Vagina (tissue), 2 donors: ENCODE measurements around the gene NUDT16L1.

Experiments
- POLR2A ChIP-seq, 2 donors: fragments of 450-650 bp; IDR thresholded peaks; one replicate each; pipeline ENCODE4 v1.6.1; 2017; ENCODE audit warnings: antibody characterized with exemption in 2 of 2, mild to moderate bottlenecking in 2 of 2, moderate library complexity in 2 of 2
- TF ChIP-seq, protein P1 (sequence below), 3 experiments: fragments of 450-650 bp in 2 of 3; fragments of 200-600 bp in 1 of 3; sonication (generic) in 1 of 3; IDR thresholded peaks; one replicate each; pipeline ENCODE4 v1.5.1; 2017 to 2019; ENCODE audit warnings: antibody characterized with exemption in 3 of 3, mild to moderate bottlenecking in 2 of 3, moderate library complexity in 2 of 3

DNA sequence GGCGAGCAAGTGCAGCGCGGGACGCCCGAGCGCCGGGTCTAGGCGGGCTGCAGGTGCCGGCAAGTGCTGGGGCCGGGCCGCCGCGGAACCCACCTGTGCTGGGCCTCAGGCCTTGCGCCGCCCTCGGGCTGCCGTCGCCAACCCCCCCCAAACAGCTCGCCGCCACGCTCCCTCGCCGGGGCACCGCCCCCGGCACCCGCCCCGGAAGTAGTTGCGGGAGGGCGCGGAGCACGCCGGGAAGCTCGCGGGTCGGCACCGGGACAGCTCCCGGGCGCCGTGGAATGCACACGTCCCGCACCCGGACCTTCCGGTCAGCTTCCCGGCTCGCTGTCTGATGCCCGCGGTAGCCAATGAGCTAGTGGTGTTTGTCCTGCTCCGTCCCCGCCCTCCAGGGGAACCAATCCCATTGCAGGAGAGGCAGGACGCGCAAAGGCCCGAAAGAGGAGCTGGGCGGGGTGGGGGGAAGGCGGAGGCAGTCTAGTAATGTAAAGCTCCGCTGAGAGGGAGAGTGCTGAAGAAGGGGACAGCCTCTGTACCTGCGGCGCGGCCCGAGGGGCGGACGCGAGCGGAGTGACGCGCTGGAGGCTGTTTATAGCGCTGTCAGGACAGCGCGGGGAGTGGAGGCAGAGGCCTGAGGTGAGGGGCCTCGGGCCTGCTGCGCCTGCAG lies 40.8 kb downstream of the NUDT16L1 start, which contains the start of the genes ANKS3 and DNAAF8:
- TF ChIP-seq, protein P1, sequence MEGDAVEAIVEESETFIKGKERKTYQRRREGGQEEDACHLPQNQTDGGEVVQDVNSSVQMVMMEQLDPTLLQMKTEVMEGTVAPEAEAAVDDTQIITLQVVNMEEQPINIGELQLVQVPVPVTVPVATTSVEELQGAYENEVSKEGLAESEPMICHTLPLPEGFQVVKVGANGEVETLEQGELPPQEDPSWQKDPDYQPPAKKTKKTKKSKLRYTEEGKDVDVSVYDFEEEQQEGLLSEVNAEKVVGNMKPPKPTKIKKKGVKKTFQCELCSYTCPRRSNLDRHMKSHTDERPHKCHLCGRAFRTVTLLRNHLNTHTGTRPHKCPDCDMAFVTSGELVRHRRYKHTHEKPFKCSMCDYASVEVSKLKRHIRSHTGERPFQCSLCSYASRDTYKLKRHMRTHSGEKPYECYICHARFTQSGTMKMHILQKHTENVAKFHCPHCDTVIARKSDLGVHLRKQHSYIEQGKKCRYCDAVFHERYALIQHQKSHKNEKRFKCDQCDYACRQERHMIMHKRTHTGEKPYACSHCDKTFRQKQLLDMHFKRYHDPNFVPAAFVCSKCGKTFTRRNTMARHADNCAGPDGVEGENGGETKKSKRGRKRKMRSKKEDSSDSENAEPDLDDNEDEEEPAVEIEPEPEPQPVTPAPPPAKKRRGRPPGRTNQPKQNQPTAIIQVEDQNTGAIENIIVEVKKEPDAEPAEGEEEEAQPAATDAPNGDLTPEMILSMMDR (IDR thresholded peaks at IDR 0.05): no peak
- peak in 1 of 2 donors; percentile 17 for TF ChIP-seq POLR2A (IDR thresholded peaks at IDR 0.05)
